Measurements from ENCODE around the gene LIPC. TPM values are rescaled to one million over a fixed set of nuclear protein-coding genes. Genes with fewer than 3 reads are reported as not detected.

LIPC gene
- total and polyA plus RNA-seq, 2 donors (not counting 3 experiments of a cell fraction or from before 2014, with no cell fraction given), result not detected

GRCh38 chr15:58448906-58449305, 17.1 kb downstream of the LIPC start:
- DNase-seq (ENCODE audit: low read depth, low spot score), result no peak
- no peak overlapping the region for H3K4me2 ChIP-seq (ENCODE audit: insufficient read depth, low read length)
- CTCF ChIA-PET, result no interaction called here
- H2AFZ ChIP-seq (ENCODE audit: low read depth, low read length), result no peak overlapping the region
- no peaks in the 10 kb centered on the region for H3K27me3 ChIP-seq (ENCODE audit: control insufficient read depth in 2 of 2, insufficient read depth in 2 of 2, low read length in 2 of 2)
- H3K27ac ChIP-seq (ENCODE audit: insufficient read depth, low read depth, low read length), result no peak overlapping the region
- intact Hi-C loops (cut with micrococcal nuclease) (no loop called here), dilution Hi-C loops (cut with MboI; ENCODE audit: extremely low pct_ligation_motif_present, low sequenced_read_pairs) (no loop called here)
- no peak overlapping the region for H3K9ac ChIP-seq (replicated peaks; ENCODE audit: extremely low read depth, insufficient read depth, low read length)
- no peaks in the 10 kb centered on the region for H3K79me2 ChIP-seq (ENCODE audit: control insufficient read depth, insufficient read depth, low read length)
- H3K4me1 ChIP-seq (ENCODE audit: control insufficient read depth, extremely low read depth, insufficient read depth, low read length), result no peaks in the 10 kb centered on the region
- no peak overlapping the region for H3K4me3 ChIP-seq (replicated peaks in 1 of 3; ENCODE audit: insufficient read depth in 1 of 3, low read depth in 1 of 3, low read length in 3 of 3)
- no peaks in the 10 kb centered on the region for H3K9me3 ChIP-seq (replicated peaks; ENCODE audit: control insufficient read depth, insufficient read depth, low read length)
- no TSS peak for BruUV-seq (replicated peaks)
- no peaks in the 10 kb centered on the region for H3K9me1 ChIP-seq (replicated peaks; ENCODE audit: control insufficient read depth, extremely low read depth, insufficient read depth, low read length)
- TF ChIP-seq CTCF (IDR thresholded peaks at IDR 0.05; ENCODE audit: extremely low read depth in 1 of 2, insufficient read depth in 1 of 2, low read depth in 1 of 2, low read length in 2 of 2), result no peak
- TF ChIP-seq MAX (IDR thresholded peaks at IDR 0.05; ENCODE audit: insufficient read depth, insufficient read length), result no peak
- no peak for TF ChIP-seq MYC (IDR thresholded peaks at IDR 0.05; ENCODE audit: low read depth, low read length)
- no peak for TF ChIP-seq JUN (IDR thresholded peaks at IDR 0.05; ENCODE audit: borderline replicate concordance, insufficient read depth, insufficient read length, low read depth)
- no peak for TF ChIP-seq POLR2A (IDR thresholded peaks at IDR 0.05; ENCODE audit: low read depth, low read length)
- no peak for TF ChIP-seq FOS (IDR thresholded peaks at IDR 0.05; ENCODE audit: borderline replicate concordance, insufficient read depth, low read length)
- no peak for TF ChIP-seq GATA2 (IDR thresholded peaks at IDR 0.05; ENCODE audit: insufficient read depth, insufficient read length, low read depth, low read length)
- TF ChIP-seq POLR2AphosphoS5 (IDR thresholded peaks at IDR 0.05; ENCODE audit: insufficient read depth, low read depth, low read length), result no peak
- TF ChIP-seq EZH2 (IDR thresholded peaks at IDR 0.05; ENCODE audit: borderline replicate concordance, low read depth, low read length, severe bottlenecking), result no peak
- no peak for FAIRE-seq
- H3K36me3 ChIP-seq (ENCODE audit: control insufficient read depth in 2 of 2, extremely low read depth in 1 of 2, insufficient read depth in 2 of 2, low read length in 2 of 2), result no peaks in the 10 kb centered on the region
- POLR2A ChIA-PET, result no interaction called here
- no peaks in the 10 kb centered on the region for H4K20me1 ChIP-seq (replicated peaks; ENCODE audit: control insufficient read depth, extremely low read depth, insufficient read depth, low read length)

All from endothelial cell of umbilical vein (primary cell).